GM13976 (cell line): ENCODE data around the gene RMDN3.

Experiments
- DNase-seq: peaks from one replicate; pipeline ENCODE4 v3.0.0; 2012; ENCODE audit warnings: low spot score
- in situ Hi-C: fragments of 300-500 bp; cut with MboI; formaldehyde crosslinking; loops from one replicate; pipeline ENCODE4 v1.12.0; 2022; ENCODE audit warnings: low sequenced_read_pairs, mixed read lengths, inconsistent platforms; ENCODE audit not compliant: unreplicated experiment
- TF ChIP-seq, protein P1 (sequence below): IDR thresholded peaks from 2 replicates; pipeline ENCODE4 v1.5.1; 2012; ENCODE audit warnings: borderline replicate concordance, mild to moderate bottlenecking; ENCODE audit not compliant: insufficient read depth; ENCODE audit errors: extremely low read depth, missing control alignments, control extremely low read depth

RMDN3 gene

GRCh38 chr15:40706121-40706520 lies 48.9 kb downstream of the RMDN3 start:
- in situ Hi-C loops = no loop called here

GRCh38 chr15:40702077-40702476 lies 53.0 kb downstream of the RMDN3 start:
- in situ Hi-C loops = no loop called here
- TF ChIP-seq, protein P1, sequence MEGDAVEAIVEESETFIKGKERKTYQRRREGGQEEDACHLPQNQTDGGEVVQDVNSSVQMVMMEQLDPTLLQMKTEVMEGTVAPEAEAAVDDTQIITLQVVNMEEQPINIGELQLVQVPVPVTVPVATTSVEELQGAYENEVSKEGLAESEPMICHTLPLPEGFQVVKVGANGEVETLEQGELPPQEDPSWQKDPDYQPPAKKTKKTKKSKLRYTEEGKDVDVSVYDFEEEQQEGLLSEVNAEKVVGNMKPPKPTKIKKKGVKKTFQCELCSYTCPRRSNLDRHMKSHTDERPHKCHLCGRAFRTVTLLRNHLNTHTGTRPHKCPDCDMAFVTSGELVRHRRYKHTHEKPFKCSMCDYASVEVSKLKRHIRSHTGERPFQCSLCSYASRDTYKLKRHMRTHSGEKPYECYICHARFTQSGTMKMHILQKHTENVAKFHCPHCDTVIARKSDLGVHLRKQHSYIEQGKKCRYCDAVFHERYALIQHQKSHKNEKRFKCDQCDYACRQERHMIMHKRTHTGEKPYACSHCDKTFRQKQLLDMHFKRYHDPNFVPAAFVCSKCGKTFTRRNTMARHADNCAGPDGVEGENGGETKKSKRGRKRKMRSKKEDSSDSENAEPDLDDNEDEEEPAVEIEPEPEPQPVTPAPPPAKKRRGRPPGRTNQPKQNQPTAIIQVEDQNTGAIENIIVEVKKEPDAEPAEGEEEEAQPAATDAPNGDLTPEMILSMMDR = peak; percentile 15
- peak; percentile 50 for DNase-seq

More at GRCh38 chr15:40706121-40706520, 48.9 kb downstream of the RMDN3 start:
- TF ChIP-seq, protein P1 = no peak
- DNase-seq = no peak

GRCh38 chr15:40697916-40698315 lies 57.1 kb downstream of the RMDN3 start:
- TF ChIP-seq, protein P1 = no peak
- in situ Hi-C loops = no loop called here
- no peak for DNase-seq

DNA sequence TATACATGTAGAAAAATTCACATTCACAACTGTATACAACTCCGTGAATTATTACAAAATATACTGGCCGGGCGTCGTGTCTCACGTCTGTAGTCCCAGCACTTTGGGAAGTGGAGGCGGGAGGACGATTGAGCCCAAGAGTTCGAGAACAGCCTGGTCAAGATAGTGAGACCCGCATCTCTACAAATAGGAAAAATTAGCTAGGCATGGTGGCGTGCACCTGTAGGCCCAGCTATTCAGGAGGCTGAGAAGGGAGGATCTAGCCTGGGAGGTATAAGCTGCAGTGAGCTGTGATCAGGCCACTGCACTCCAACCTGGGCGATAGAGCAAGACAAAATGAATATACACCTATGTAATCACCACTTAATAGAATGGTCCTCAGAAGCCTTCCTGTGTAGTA lies 58.8 kb downstream of the RMDN3 start:
- TF ChIP-seq, protein P1 = no peak
- in situ Hi-C loops = no loop called here
- DNase-seq = no peak

- in situ Hi-C loops = no loop called here
- TF ChIP-seq, protein P1 = no peak
- peak; percentile 69 for DNase-seq
Measured at GRCh38 chr15:40695469-40695890, 59.6 kb downstream of the RMDN3 start.

DNA sequence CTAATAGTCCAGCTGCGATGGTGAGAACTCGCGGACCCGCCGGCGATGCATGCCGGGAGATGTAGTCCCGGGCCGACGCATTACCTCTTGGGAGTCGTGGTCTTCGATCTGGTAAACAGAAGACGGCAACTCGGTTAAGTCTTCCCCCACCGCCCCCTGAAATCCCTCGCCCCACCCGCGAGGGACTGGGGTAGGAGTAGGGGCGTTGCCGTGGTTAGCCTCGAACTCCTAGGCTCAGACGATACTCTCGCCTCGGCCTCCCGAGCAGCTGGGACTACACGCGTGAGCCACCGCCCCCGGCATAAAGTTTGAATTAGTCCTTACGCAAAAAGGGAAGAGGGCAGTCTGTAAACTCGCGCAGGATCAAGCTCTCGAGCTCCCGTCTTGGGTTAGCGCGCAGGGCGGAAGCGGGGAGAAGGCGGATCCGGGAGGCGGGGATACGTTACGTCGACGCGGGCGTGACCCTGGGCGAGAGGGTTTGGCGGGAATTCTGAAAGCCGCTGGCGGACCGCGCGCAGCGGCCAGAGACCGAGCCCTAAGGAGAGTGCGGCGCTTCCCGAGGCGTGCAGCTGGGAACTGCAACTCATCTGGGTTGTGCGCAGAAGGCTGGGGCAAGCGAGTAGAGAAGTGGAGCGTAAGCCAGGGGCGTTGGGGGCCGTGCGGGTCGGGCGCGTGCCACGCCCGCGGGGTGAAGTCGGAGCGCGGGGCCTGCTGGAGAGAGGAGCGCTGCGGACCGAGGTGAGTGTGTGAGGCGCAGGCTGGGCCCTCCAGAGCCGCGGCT lies 60.2 kb downstream of the RMDN3 start, which contains the start of gene RAD51:
TSS of gene RAD51 (plus strand) at position 487 of the 781 bp plus-strand sequence. CDS start 3,585 bp downstream, outside the sequence.
- in situ Hi-C loops = no loop called here
- peak; percentile 95 for DNase-seq
- TF ChIP-seq, protein P1 = no peak
